OCI-LY3 (cell line): ENCODE results near the gene RDH5.

Experiments
- EZH2phosphoT487 ChIP-seq: fragments of 200-600 bp; shearing (Covaris generic); IDR thresholded peaks from 2 replicates; pipeline ENCODE4 v1.6.1; 2018; ENCODE audit warnings: antibody characterized with exemption, mixed run types, low read depth
- TF ChIP-seq, protein P1 (sequence below): fragments of 200-600, 300-600 bp; sonication (generic); IDR thresholded peaks from 2 replicates; pipeline ENCODE4 v1.5.1; 2014; ENCODE audit warnings: antibody characterized with exemption, low read length, low read depth

DNA sequence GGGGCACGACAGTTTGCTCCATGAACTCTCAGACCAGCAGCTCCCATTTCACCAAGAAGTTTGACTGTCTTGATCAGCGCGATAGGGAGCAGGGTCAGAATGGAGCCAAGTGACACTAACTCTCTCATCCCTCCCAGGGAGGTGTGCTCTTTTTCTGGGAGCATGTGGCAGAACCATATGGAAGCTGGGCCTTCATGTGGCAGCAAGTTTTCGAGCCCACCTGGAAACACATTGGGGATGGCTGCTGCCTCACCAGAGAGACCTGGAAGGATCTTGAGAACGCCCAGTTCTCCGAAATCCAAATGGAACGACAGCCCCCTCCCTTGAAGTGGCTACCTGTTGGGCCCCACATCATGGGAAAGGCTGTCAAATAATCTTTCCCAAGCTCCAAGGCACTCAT, 36.5 kb upstream of the RDH5 start:
- TF ChIP-seq, protein P1, sequence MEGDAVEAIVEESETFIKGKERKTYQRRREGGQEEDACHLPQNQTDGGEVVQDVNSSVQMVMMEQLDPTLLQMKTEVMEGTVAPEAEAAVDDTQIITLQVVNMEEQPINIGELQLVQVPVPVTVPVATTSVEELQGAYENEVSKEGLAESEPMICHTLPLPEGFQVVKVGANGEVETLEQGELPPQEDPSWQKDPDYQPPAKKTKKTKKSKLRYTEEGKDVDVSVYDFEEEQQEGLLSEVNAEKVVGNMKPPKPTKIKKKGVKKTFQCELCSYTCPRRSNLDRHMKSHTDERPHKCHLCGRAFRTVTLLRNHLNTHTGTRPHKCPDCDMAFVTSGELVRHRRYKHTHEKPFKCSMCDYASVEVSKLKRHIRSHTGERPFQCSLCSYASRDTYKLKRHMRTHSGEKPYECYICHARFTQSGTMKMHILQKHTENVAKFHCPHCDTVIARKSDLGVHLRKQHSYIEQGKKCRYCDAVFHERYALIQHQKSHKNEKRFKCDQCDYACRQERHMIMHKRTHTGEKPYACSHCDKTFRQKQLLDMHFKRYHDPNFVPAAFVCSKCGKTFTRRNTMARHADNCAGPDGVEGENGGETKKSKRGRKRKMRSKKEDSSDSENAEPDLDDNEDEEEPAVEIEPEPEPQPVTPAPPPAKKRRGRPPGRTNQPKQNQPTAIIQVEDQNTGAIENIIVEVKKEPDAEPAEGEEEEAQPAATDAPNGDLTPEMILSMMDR = no peak
- no peak for TF ChIP-seq EZH2phosphoT487
